C4-2B (cell line): Measurements from ENCODE around the gene HS3ST5.

Experiments used
- ZFX ChIP-seq: fragments of 450-650 bp; IDR thresholded peaks from 2 replicates; pipeline ENCODE4 v1.6.1; 2017
- TF ChIP-seq, protein P1 (sequence below): fragments of 450-650 bp; conservative IDR thresholded peaks from 2 replicates; pipeline ENCODE4 v1.5.1; 2017; ENCODE audit warnings: mild to moderate bottlenecking

GRCh38 chr6:114030767-114031166 lies 312.1 kb downstream of the HS3ST5 start:
- TF ChIP-seq, protein P1, sequence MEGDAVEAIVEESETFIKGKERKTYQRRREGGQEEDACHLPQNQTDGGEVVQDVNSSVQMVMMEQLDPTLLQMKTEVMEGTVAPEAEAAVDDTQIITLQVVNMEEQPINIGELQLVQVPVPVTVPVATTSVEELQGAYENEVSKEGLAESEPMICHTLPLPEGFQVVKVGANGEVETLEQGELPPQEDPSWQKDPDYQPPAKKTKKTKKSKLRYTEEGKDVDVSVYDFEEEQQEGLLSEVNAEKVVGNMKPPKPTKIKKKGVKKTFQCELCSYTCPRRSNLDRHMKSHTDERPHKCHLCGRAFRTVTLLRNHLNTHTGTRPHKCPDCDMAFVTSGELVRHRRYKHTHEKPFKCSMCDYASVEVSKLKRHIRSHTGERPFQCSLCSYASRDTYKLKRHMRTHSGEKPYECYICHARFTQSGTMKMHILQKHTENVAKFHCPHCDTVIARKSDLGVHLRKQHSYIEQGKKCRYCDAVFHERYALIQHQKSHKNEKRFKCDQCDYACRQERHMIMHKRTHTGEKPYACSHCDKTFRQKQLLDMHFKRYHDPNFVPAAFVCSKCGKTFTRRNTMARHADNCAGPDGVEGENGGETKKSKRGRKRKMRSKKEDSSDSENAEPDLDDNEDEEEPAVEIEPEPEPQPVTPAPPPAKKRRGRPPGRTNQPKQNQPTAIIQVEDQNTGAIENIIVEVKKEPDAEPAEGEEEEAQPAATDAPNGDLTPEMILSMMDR = no peak
- TF ChIP-seq ZFX = no peak
